Measurements from ENCODE around the gene C1orf174. TPM values are rescaled to one million over a fixed set of nuclear protein-coding genes. Genes with fewer than 3 reads are reported as not detected.

Gene C1orf174
- total and polyA plus RNA-seq, 3 donors from 2014 or later: 22.9 to 29.7 (median 28.8) TPM

GRCh38 chr1:3923378-3924185 is 23.5 kb upstream of the C1orf174 start:
- 64 to 74% methylated on average over 24 to 25 of the region's 25 CpGs for WGBS, 2 donors
- Histone ChIP-seq H3K9me3 (no peaks in the 10 kb centered on the region), H3K4me1 (peaks cover 7% of the 10 kb centered on the region), H3K4me3 (no peak overlapping the region), H3K36me3 (ENCODE audit: low read depth, missing control alignments) (no peaks in the 10 kb centered on the region), H3K27ac (no peak overlapping the region), H3K27me3 (no peaks in the 10 kb centered on the region)
- intact Hi-C loops (cut with DNase I; ENCODE audit: low total_unique reads): no loop called here
- no peak for DNase-seq
- TF ChIP-seq, protein P1, sequence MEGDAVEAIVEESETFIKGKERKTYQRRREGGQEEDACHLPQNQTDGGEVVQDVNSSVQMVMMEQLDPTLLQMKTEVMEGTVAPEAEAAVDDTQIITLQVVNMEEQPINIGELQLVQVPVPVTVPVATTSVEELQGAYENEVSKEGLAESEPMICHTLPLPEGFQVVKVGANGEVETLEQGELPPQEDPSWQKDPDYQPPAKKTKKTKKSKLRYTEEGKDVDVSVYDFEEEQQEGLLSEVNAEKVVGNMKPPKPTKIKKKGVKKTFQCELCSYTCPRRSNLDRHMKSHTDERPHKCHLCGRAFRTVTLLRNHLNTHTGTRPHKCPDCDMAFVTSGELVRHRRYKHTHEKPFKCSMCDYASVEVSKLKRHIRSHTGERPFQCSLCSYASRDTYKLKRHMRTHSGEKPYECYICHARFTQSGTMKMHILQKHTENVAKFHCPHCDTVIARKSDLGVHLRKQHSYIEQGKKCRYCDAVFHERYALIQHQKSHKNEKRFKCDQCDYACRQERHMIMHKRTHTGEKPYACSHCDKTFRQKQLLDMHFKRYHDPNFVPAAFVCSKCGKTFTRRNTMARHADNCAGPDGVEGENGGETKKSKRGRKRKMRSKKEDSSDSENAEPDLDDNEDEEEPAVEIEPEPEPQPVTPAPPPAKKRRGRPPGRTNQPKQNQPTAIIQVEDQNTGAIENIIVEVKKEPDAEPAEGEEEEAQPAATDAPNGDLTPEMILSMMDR (IDR thresholded peaks at IDR 0.05): no peak
- no peak for TF ChIP-seq POLR2A (IDR thresholded peaks at IDR 0.05)

DNA sequence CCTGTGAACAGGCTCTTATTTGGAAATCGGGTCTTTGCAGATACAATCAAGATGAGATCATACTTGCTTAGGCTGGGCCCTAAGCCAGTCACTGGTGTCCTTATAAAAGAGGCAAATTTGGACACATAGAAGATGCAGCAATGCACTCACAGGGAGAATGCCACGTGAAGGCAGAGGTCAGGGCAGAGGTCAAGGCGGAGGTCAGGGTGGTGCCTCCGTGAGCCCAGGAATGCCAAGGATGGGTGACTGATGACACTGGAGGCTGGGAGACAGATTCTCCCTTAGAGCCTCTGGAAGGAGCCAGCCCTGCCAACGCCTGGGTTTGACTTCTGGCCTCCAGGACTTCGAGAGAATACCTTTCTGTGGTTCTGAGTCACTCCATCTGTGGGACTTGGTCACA is 22.8 kb upstream of the C1orf174 start:
- H3K4me1 ChIP-seq: peaks cover 7% of the 10 kb centered on the region
- no peak for DNase-seq
- intact Hi-C loops (cut with DNase I; ENCODE audit: low total_unique reads): no loop called here
- 73 to 82% methylated on average over 6 of the region's 6 CpGs for WGBS, 2 donors
- H3K4me3 ChIP-seq: no peak overlapping the region
- H3K36me3 ChIP-seq (ENCODE audit: low read depth, missing control alignments): no peaks in the 10 kb centered on the region
- no peaks in the 10 kb centered on the region for H3K27me3 ChIP-seq
- TF ChIP-seq, protein P1 (IDR thresholded peaks at IDR 0.05): no peak
- no peak for TF ChIP-seq POLR2A (IDR thresholded peaks at IDR 0.05)
- no peak overlapping the region for H3K27ac ChIP-seq
- no peaks in the 10 kb centered on the region for H3K9me3 ChIP-seq

GRCh38 chr1:3922201-3922725 is 22.2 kb upstream of the C1orf174 start:
- H3K27me3 ChIP-seq: no peaks in the 10 kb centered on the region
- intact Hi-C loops (cut with DNase I; ENCODE audit: low total_unique reads): no loop called here
- no peak for DNase-seq
- no peak overlapping the region for H3K27ac ChIP-seq
- no peaks in the 10 kb centered on the region for H3K9me3 ChIP-seq
- no peak for TF ChIP-seq POLR2A (IDR thresholded peaks at IDR 0.05)
- TF ChIP-seq, protein P1 (IDR thresholded peaks at IDR 0.05): no peak
- H3K4me3 ChIP-seq: no peak overlapping the region
- peaks cover 7% of the 10 kb centered on the region for H3K4me1 ChIP-seq
- WGBS, 2 donors: 72 to 77% methylated on average over 6 of the region's 6 CpGs
- H3K36me3 ChIP-seq (ENCODE audit: low read depth, missing control alignments): no peaks in the 10 kb centered on the region

GRCh38 chr1:3921765-3922164 is 21.7 kb upstream of the C1orf174 start:
- H3K9me3 ChIP-seq: no peaks in the 10 kb centered on the region
- TF ChIP-seq POLR2A (IDR thresholded peaks at IDR 0.05): no peak
- TF ChIP-seq, protein P1 (IDR thresholded peaks at IDR 0.05): no peak
- H3K36me3 ChIP-seq (ENCODE audit: low read depth, missing control alignments): no peaks in the 10 kb centered on the region
- no peak for DNase-seq
- no peaks in the 10 kb centered on the region for H3K27me3 ChIP-seq
- WGBS, 2 donors: 52 to 54% methylated on average over 8 of the region's 8 CpGs
- H3K4me1 ChIP-seq: peaks cover 7% of the 10 kb centered on the region
- H3K4me3 ChIP-seq: no peak overlapping the region
- intact Hi-C loops (cut with DNase I; ENCODE audit: low total_unique reads): no loop called here
- H3K27ac ChIP-seq: peak overlapping the region in 1 of 2 donors; percentile 17
